Ascending aorta (tissue), 2 donors: ENCODE data around the gene DDX47. TPM values are rescaled to one million over a fixed set of nuclear protein-coding genes. Genes with fewer than 3 reads are reported as not detected.
A peak's percentile ranks its signal among the peaks of the same experiment; 100 is the strongest.
"Not testable (repeated sequence)": the region's sequence is repeated elsewhere in the genome, so short reads cannot be mapped to it uniquely, and the experiment has no call there.

Experiments
- DNase-seq, 2 donors: peaks; one replicate each; pipeline ENCODE4 v3.0.0-alpha.2; 2019; ENCODE audit warnings: low spot score in 2 of 2
- H3K27ac ChIP-seq, 2 donors: fragments of 200-600 bp; sonication (generic); one replicate each; pipeline ENCODE4 v1.5.1; 2016 to 2017; ENCODE audit warnings: mild to moderate bottlenecking in 1 of 2
- H3K27me3 ChIP-seq: fragments of 200-600 bp; sonication (generic); one replicate; pipeline ENCODE4 v1.5.1; 2017
- H3K36me3 ChIP-seq, 2 donors: fragments of 200-600 bp; sonication (generic); one replicate each; pipeline ENCODE4 v1.5.1; 2016
- H3K4me1 ChIP-seq, 2 donors: fragments of 200-600 bp; sonication (generic); one replicate each; pipeline ENCODE4 v1.5.1; 2016 to 2017; ENCODE audit warnings: mild to moderate bottlenecking in 1 of 2
- H3K4me3 ChIP-seq, 2 donors: fragments of 200-600 bp; sonication (generic); one replicate each; pipeline ENCODE4 v1.5.1; 2016 to 2017; ENCODE audit warnings: mild to moderate bottlenecking in 1 of 2
- H3K9me3 ChIP-seq, 2 donors: fragments of 200-600 bp; sonication (generic); one replicate each; pipeline ENCODE4 v1.5.1; 2016
- intact Hi-C: fragments of 100-400 bp; cut with DNase I; formaldehyde crosslinking; loops from one replicate; pipeline ENCODE4 v1.15.1; 2023
- total RNA-seq: library from RNA; depleted of rRNA; stranded (reverse); fragments of >200 nt; gene quantifications from one replicate; pipeline ENCODE4 v1.1.0, GENCODE V29; 2016
- TF ChIP-seq, protein P1 (sequence below), 3 experiments: fragments of 200-600 bp in 2 of 3; fragments of 450-650 bp in 1 of 3; sonication (generic) in 2 of 3; IDR thresholded peaks; one replicate each; pipeline ENCODE4 v1.5.1; 2016 to 2019; ENCODE audit warnings: antibody characterized with exemption in 3 of 3, mild to moderate bottlenecking in 1 of 3, moderate library complexity in 1 of 3

Gene DDX47
- total RNA-seq, 1 donor from 2014 or later: 36.4 TPM

DNA sequence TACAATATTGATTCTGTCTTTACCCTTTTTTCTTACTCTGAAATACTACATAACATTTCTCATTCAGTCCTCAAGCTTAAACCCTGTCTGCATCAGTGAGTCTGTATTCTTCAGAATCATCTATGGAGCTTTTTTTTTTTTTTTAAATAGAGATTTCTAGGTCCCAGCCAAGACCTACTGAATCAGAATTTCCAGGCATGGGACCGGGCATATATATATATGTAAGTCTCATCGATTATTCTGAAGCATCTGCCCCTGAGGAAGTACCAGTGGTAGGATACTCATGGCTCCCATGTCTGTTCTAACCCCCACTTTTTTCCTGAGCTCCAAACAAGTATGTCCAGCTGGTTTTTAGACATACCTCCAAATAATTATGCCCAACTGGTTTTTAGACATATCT is 6.1 kb downstream of the DDX47 start:
- Histone ChIP-seq H3K27ac (peak overlapping the region; percentile 68 to 79), H3K9me3 (no peaks in the 10 kb centered on the region), H3K36me3 (peaks cover 17 to 33% of the 10 kb centered on the region in 2 donors), H3K4me3 (no peak overlapping the region), H3K4me1 (peaks cover 0 to 11% of the 10 kb centered on the region in 2 donors), H3K27me3 (no peaks in the 10 kb centered on the region)
- intact Hi-C loops: loop anchor here (10.0 kb wide), 1 partner anchor 286 kb away; the partner anchor contains the start of gene GSG1
- no peak for DNase-seq
- TF ChIP-seq, protein P1, sequence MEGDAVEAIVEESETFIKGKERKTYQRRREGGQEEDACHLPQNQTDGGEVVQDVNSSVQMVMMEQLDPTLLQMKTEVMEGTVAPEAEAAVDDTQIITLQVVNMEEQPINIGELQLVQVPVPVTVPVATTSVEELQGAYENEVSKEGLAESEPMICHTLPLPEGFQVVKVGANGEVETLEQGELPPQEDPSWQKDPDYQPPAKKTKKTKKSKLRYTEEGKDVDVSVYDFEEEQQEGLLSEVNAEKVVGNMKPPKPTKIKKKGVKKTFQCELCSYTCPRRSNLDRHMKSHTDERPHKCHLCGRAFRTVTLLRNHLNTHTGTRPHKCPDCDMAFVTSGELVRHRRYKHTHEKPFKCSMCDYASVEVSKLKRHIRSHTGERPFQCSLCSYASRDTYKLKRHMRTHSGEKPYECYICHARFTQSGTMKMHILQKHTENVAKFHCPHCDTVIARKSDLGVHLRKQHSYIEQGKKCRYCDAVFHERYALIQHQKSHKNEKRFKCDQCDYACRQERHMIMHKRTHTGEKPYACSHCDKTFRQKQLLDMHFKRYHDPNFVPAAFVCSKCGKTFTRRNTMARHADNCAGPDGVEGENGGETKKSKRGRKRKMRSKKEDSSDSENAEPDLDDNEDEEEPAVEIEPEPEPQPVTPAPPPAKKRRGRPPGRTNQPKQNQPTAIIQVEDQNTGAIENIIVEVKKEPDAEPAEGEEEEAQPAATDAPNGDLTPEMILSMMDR (IDR thresholded peaks at IDR 0.05): no peak

DNA sequence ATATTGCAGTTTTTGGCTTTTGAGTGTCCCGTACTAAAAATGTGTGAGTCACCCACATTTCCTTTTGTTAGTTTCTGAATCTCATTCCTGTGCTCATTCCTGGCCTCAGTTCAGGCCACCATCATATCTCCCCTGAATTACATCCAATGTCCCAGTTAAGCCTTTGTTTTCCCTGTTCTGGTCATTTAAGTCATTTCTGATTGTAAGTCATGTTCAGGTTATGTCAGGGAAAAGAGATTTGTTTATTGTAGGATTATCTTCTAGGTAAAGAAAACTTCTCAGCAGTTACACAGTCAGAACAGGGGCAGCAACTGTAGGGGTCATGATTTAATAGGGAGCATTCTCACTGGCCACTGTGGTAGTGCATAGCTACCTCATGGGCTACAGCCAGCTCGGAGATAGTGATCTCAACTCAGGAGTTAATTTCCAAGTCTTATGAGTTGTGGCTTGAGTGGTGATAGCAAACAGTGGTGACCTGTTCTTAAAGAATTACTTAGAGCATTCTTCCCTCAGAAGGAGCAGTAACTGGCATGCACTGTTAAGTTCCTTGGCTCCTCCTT is 6.7 kb downstream of the DDX47 start:
- intact Hi-C loops: loop anchor here (10.0 kb wide), 1 partner anchor 285 kb away; the partner anchor contains the start of gene GSG1
- Histone ChIP-seq H3K4me1 (peaks cover 0 to 10% of the 10 kb centered on the region in 2 donors), H3K36me3 (peaks cover 23 to 39% of the 10 kb centered on the region in 2 donors)

DNA sequence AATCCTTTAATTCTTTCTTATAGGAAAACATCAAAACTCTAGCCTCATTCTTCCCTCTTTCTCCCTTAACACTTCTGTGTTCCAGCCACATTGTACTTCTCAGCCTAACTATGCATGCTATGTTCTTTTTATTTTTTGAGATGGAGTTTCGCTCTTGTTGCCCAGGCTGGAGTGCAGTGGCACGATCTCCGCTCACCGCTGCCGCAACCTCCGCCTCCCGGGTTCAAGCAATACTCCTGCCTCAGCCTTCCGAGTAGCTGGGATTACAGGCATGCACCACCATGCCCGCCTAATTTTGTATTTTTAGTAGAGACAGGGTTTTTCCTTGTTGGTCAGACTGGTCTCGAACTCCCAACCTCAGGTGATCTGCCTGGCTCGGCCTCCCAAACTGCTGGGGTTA is 7.2 kb downstream of the DDX47 start:
- H3K27me3 ChIP-seq, intact Hi-C loops, DNase-seq, H3K4me1 ChIP-seq, H3K9me3 ChIP-seq, H3K4me3 ChIP-seq: not testable (repeated sequence)
- Histone ChIP-seq H3K27ac (peak overlapping the region; percentile 68 to 79), H3K36me3 (peaks cover 28 to 44% of the 10 kb centered on the region in 2 donors)

More for the DNA sequence above, 6.7 kb downstream of the DDX47 start:
- Histone ChIP-seq H3K9me3 (no peaks in the 10 kb centered on the region), H3K27me3 (no peaks in the 10 kb centered on the region), H3K4me3 (peak overlapping the region in 1 of 2 donors; percentile 9), H3K27ac (peak overlapping the region; percentile 68 to 79)
- TF ChIP-seq, protein P1 (IDR thresholded peaks at IDR 0.05): no peak
- DNase-seq: peak in 1 of 2 donors; percentile 78

DNA sequence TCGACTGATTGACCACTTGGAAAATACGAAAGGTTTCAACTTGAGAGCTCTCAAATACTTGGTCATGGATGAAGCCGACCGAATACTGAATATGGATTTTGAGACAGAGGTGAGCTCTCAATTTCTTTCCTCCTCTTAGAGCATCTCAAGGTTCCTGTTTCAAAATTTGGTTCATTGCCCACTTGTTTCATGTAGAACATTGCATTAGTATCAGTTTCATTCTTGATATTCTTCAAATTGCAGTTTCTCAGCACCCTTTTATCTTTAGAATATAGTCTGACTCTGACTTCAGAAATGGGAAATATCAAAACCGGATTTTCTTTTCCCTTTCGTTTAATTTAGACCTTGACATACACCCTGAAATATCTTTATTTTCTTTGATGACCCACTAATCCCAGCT is 8.8 kb downstream of the DDX47 start:
- H3K27me3 ChIP-seq: no peaks in the 10 kb centered on the region
- H3K4me3 ChIP-seq: no peak overlapping the region
- no peak for DNase-seq
- H3K4me1 ChIP-seq: peaks cover 0 to 7% of the 10 kb centered on the region in 2 donors
- H3K36me3 ChIP-seq: peaks cover 43 to 60% of the 10 kb centered on the region in 2 donors
- intact Hi-C loops: no loop called here
- TF ChIP-seq, protein P1 (IDR thresholded peaks at IDR 0.05): no peak
- H3K9me3 ChIP-seq: no peaks in the 10 kb centered on the region
- H3K27ac ChIP-seq: no peak overlapping the region

DNA sequence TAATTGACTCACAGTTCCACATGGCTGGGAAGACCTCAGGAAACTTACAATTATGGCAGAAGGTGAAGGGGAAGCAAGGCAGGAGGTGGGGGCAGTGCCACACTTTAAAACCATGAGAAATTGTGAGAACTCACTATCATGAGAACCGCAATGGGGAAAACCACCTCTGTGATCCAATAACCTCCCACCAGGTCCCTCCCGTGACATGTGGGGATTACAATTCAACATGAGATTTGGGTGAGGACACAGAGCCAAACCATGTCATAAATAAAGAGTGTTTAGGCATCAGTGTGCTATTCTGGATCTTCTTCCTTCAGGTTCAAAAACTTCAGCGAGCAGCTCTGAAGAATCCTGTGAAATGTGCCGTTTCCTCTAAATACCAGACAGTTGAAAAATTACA is 9.7 kb downstream of the DDX47 start:
- TF ChIP-seq, protein P1 (IDR thresholded peaks at IDR 0.05): no peak
- no peaks in the 10 kb centered on the region for H3K9me3 ChIP-seq
- DNase-seq: no peak
- H3K27ac ChIP-seq: no peak overlapping the region
- no peak overlapping the region for H3K4me3 ChIP-seq
- intact Hi-C loops: no loop called here
- peaks cover 50 to 69% of the 10 kb centered on the region in 2 donors for H3K36me3 ChIP-seq
- no peaks in the 10 kb centered on the region for H3K27me3 ChIP-seq
- peaks cover 0 to 7% of the 10 kb centered on the region in 2 donors for H3K4me1 ChIP-seq

DNA sequence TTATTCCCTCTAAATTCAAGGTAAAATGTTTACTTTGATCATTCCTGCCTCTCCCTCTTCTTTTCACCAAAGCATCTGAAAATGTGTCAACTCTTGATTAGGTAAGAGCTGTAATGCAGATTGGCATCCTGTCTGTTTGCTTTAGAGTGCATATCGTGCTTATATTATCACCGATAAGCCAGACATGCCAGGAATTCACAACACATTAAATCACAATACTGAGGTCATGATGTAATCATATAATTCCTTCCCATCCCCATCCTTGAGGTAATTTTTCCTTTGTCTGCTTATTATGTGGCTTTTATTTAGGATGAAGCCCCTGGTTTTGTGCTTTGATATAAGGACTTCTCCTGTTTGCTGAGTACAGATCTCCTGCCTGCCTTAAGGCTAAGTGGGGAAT is 10.2 kb downstream of the DDX47 start:
- H3K4me1 ChIP-seq: peaks cover 0 to 7% of the 10 kb centered on the region in 2 donors
- DNase-seq: no peak
- TF ChIP-seq, protein P1 (IDR thresholded peaks at IDR 0.05): no peak
- no peak overlapping the region for H3K27ac ChIP-seq
- H3K36me3 ChIP-seq: peaks cover 54 to 74% of the 10 kb centered on the region in 2 donors
- no peak overlapping the region for H3K4me3 ChIP-seq
- H3K27me3 ChIP-seq: no peaks in the 10 kb centered on the region
- H3K9me3 ChIP-seq: no peaks in the 10 kb centered on the region
- intact Hi-C loops: no loop called here
